ENCODE data around the gene SOCS7.
A peak's percentile ranks its signal among the peaks of the same experiment; 100 is the strongest.
"Not testable (repeated sequence)": the region's sequence is repeated elsewhere in the genome, so short reads cannot be mapped to it uniquely, and the experiment has no call there.

Gene SOCS7

DNA sequence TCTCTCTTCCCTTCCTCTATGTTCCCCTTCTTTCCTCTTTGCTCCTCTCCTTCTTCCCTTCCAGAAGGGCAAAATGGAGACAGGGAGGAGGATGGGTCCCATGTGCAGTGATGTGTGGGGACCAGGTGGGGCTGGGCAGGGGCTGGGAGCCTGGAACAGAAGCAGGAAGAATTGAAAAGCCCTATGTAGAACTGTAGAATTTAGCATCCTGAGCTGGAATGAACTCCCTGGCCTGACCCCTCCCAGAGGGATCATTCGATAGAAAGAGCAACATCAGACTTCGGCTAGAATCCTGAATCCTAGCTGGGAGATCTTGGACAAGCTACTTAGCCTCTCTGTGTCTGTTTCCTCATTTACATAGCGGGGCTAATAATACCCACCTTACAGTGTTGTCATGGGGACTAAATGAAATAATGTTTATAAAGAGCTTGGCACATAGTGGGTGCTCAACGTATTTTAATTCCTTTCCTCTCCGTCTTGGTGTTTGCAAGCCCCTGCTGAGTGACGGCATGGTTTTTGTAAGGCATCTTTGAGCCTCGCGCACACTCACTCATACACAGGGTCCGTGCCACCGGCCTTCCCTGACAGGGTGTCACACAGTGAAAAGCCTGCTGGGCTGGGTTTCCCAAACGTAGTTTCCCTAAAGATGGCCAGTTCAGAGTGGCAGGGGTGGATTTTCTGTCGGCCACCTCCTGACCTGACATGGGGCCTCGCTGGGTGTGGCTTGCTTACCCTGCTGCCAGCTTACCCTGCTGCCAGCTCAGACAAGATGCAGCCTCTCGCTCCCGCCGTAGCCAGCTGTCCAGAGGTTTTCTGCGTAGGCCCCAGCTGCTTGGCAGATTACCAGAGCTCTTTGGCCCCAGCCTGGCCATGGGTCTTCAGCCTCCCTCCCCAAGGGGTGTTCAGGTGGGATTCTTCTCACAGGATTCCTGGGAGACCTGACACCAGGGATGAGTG lies 70.5 kb downstream of the SOCS7 start:
- DNase-seq: no peak
- ATAC-seq: no peak

DNA sequence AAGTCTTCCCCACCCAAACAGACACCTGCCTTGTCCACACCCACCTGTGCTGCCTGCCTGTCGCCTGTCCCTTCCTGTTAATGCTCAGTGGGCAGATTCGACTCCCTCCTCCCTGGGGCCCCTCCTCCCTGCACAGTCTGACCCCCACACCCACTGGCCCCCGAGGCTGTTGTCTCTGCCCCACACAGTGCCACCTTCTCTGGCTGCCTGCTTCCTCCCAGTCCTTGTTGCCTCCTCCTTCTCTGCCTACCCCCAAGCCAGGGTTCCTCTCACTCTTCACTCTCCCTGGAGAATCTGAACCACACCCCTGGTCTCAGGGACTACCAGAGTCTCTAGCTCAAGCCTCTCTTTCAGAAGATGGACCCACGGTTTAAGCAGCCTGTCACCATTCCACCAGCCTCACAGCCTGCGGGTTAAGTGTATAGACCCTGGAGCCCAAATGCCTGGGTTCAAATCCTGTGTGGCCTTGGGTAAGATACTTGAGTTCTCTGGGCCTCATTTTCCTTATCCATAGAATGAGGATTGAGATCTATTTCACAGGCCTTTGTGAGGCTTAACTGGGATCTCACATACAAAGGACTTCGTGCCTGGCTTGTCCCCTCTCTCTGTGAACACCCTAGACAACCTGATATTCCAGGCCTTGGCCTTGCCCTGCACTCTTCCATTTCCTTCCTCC lies 72.8 kb downstream of the SOCS7 start:
- ATAC-seq: no peak
- no peak for DNase-seq

DNA sequence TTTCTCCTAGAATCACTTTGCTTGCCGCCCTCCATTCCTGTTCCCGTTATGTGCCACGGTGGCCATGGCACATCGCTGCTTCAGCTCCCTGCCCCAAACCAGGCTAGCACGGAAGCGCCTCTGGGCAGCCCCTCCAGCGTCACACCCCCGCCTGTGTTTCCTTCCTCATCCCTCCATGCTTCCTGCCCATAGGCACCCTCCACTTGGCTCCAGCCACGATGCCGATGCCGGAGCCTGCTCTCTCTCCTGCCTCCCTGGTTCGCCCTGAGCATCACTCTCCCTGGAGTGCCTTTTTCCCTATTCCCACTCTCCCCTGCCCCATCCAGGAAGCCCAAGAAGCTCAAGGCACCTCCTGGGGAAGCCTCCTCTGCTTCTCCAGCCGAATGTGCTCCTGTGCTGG lies 73.4 kb downstream of the SOCS7 start:
- ATAC-seq (no peak), DNase-seq (no peak)

DNA sequence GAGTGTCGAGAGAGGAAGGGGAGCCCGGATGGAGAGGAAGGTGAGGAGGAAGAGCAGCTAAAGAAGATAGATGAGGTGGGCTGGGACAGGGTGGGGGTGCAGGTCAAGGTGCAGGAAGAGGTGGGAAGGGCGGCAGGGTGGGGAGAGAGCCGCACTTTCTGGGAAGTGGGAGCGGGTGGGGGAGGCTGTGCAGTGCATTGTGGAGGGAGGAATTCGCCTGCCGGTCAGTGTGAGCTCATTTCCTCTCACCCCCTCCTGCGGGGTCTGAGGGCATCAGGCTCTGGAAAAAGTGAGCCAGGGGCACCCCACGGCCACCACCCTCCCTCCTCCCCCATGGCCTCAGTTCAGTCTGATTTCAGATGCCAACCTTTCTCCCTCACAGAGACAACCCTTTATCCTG lies 74.1 kb downstream of the SOCS7 start:
- ATAC-seq: no peak
- DNase-seq: no peak

DNA sequence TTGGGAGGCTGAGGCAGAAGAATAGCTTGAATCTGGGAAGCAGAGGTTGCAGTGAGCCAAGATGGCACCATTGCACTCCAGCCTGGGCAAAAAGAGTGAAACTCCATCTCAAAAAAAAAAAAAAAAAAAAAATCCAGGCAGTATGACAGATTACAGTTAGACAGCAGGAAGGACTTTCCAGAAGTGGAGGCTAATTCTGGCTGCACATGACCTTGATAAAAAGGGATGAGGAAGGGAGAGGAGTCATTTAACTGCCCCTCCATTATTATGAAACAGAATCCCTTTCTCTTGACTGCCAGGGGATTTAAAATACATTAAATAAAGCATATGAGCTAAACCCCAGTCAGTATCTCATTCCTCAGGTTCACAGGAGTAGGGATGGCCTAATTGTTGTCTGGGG lies 74.8 kb downstream of the SOCS7 start:
- DNase-seq: no peak
- ATAC-seq: no peak

DNA sequence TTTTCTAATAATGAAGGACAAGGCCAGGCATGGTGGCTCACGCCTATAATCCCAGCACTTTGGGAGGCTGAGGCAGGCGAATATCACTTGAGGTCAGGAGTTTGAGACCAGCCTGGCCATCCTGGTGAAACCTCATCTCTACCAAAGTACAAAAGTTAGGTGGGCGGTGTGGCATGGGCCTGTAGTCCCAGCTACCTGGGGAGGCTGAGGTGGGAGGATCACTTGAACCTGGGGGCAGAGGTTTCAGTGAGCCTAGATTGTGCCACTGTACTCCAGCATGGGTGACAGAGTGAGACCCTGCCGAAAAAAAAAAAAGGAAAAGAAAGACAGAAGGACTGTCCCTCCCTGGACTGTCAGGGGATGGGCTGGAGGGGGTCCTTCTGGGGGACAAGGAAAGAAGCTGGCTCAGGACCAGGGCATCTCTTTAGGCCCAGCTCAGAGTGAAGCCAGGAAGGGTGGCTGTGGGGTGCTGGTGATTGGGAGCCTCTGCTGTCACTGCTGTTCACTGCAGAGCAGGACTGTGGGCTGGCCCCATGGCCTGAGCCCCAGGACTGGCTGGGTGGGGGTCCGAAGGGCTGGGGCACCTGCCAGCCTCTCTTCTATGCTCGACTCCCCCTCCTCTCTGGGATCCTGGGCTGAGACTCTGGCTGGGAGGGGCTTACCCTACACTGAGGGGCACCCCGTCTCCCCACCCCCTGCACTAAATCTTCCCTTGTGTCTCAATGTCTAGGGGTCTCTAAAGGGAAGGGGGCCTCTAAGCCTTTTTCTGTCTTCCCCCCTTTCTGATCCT lies 75.7 kb downstream of the SOCS7 start:
- ATAC-seq: no peak
- no peak for DNase-seq

DNA sequence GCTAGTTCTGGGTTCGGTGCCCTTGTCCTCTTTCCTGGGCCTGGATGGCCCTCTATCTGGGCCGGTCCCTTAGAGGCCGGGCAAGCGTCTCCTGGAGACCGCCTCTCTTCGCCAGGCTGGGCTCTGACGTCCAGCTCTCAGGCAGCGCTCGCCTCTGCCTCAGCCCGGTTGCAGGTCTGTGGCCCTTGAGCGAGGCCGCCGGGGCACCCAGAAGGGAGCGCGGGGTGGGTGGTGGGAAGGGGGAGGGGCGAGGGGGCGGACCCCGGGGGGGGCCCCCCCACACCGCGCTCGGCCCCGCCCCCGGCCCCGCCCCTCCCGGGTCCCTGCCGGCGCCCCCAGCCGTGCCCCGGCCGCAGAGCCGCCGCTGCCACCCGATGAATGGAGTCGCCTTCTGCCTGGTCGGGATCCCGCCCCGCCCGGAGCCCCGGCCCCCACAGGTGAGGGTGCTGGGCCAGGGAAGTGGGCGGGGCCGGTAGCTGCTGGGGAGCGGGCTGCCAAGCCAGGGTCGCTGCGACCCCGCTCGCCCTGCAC lies 76.5 kb downstream of the SOCS7 start, which contains the start of gene ARHGAP23:
Gene ARHGAP23 (plus strand): TSS at position 353 of the 531 bp plus-strand sequence. CDS start 22 bp downstream, at position 375.
- ATAC-seq (peak; percentile 48), DNase-seq (peak; percentile 46)

DNA sequence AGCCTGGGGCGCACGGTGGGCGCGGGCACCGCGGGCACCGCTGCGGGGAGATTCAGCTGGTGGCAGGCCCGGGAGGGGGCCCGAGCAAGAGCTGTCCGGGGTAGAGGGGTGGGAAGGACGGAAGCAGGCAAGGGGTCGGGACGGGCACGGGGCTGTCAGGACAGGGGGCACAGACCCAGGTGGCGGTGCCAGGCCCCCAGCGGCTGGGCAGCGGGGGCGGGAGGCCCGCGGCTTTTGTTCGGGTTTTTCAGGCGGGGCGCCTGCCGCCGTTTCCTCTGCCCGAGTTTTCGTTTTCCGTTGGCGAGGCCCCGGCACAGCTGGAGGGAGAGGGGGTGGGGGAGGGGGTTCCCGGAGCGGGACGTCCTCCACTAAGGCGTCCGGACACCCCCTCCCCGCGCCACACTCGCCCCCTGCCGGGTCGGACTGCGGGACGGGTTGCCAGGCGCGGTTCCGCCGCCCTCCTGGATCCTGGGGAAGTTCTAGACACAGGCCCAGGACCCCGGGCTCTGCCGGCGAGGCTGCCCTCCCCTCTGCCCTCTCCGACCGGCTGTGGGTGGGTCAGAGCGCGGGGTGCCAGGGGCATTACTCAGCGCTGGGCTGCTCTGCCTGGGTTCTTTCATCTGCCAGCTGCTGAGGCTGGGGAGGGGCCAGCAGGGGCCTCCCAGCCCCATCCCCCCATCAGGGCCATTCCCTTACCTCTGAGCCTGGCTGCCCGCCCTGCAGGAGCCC lies 77.2 kb downstream of the SOCS7 start:
- ATAC-seq (peak; percentile 24), DNase-seq (peak; percentile 42)

DNA sequence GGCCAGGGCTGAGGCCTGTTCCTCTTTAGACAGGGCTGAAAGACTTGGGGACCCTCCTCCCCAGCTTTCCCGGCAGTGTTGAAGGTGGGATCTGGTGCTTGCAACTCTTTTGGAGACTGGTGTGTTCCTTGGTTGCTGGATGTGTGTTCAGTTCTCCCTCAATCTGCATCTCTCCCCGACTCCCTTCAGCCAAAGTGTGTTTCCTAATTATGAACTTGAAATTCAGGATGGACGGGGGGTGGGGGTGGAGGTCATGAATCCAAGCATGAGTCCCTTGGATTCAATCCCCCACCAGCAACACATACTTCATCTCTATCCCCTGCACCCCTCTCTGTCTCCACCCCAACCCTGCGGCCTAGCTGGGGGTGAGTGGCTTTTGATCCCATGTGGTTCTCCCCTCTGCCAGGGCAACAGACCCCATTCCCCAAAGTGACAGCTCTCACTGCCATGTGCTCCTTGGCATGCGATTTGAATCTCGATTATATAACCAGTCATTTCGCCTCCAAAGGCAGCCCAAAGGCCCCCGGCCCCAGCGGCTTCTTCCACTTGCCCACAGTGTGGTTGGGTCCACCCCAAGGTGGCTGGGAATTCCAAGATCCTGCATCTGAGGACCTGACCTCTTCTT lies 77.9 kb downstream of the SOCS7 start:
- no peak for DNase-seq
- ATAC-seq: no peak

DNA sequence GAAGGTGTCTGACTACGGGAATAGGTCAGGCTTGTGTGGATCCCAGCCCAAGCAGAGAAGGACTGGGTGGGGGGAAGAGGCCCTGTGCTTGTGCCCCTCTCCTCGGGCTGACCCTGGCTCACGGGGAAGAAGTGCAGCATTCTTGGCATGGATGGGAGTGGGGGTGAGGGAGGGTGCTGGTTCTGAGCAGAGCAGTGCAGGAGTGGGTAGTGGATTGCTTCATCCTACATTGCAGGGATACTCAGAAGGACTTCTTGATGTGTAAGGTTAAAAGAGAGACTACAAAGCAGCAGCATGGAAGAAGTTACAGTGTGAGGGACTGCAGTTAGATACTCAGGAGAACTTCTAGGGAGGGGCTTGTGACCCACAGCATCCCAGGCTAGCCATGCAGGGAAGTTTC lies 78.7 kb downstream of the SOCS7 start:
- ATAC-seq (no peak), DNase-seq (no peak)

DNA sequence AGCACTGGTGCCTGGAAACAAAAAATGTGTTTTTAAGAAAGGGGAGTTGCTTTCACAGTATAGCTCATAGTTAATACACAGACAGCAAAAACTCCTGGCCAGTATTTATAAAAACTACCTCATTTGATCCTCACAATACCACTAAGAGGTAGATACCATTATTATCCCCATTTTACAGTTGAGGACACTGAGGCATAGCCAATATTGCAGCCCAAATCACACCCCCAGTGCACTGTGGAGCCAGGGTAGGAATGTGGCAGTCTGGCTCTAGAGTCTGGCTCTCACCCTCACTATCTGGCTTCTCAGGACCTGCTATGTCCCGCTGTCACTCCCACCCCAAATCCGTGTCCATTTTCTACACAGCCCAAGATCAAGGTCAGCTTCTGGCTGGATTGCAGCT lies 79.2 kb downstream of the SOCS7 start:
- ATAC-seq: no peak
- no peak for DNase-seq

DNA sequence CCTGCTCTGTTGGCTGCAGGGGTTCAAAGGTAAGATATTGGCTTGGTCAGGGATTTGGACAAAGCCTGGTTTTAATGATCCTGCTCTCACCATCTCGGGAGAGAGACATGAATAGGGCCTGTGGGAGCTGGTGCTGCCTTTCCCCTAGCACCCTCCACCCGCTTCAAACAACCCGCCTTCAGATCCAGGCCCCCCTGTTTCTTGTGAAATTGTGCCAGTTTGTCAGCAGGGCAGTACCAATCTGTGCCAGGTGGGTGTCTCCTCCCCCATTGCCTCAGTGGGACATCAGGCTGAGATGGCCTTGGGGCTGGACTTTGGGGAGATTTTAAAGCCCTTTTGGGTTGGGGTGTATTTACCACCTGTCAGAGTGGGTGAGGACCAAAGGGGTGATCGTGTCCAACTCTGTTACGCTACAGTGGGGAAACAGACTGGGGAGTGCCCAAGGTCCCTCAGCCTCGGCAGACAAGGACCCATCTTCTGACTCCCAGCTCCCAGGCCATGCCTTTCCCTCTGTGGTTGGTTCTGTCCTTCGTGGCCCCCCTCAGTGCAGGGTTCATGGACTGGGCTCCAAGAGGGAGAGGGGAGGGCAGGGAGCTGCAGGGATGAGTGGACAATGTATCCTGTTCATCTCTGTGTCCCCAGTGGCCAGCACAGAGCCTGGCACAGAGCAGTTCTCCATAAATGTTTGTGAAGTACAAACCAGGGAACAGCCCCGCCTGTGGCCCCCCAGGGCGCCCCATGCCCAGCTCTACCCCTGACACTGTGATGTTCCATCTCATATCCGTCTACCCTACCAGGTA lies 79.9 kb downstream of the SOCS7 start:
- no peak for ATAC-seq

DNA sequence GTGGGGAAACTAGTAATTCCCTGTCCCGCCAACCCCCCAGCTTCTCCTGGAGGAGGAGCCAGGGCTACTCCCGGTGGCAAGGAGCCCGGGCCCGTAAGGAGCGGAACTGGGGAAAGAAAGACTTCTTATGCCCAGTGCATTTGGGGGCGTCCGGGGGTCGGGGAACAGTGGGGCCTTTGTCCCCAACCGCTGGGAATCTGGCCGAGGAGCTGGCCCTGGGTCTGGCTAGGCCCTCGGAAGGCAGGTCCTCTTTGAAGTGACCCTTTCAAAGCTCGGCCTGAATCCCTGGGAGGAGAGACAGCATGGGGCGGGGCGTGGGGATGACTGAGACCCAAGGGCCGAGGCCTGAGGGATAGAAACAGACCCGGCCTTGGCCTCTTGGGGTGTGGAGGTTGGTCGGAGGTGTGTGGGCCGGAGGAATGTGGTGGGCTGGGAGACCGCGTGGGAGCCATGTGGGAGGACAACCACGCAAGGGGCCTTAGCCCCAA lies 82.6 kb downstream of the SOCS7 start:
- ATAC-seq (no peak), DNase-seq (no peak)

More for the DNA sequence above, 79.9 kb downstream of the SOCS7 start:
- DNase-seq: no peak

DNA sequence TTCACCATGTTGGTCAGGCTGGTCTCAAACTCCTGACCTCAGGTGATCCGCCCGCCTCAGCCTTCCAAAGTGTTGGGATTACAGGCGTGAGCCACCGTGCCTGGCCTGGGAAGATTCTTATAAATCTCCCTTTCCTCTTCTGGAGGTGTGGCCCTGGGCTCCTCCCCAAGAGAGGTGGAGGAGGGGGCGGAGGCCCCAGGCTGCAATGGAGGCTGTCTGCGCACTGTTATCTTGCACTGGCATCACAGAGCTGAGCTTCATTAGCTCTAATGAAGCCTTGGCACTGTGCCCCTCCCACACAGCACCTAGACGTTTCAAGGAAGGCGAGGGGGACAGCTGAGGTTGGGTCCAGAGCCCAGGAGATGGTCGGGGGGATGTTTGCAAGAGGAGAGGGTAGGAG lies 84.2 kb downstream of the SOCS7 start:
- DNase-seq: no peak
- ATAC-seq: no peak

DNA sequence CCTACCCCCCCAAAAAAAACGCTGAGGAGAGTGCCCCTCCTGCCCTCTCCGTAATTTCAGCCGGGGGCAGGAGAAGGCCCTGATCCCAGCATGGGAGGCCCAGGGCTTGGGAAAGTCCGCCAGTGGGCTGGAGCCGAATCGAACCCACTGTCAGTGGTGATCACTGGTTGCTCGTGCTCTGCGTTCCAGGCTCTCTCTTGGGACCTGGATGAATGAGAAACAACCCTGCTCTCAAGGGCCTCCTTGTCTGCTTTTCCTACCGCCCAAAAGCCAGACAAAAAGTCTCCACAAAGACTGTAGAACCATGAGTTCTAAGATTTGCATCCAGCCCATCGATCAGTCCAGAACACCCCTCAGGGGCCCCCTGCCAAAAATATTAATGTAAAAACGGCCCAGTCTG lies 84.7 kb downstream of the SOCS7 start:
- ATAC-seq (no peak), DNase-seq (no peak)

DNA sequence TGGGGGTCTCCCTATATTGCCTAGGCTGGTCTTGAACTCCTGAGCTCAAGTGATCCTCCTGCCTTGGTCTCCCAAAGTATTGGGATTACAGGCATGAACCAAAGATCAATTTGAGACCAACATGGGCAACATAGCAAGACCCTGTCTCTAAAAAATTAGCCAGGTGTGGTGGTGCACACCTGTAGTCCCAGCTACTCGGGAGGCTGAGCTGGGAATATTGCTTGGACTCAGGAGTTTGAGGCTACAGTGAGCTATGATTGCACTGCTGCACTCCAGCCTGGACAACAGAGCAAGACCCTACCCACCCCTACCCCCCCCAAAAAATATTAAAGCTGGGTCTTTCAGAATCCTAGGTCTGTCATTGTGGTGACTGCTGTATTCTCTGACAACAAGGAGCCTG lies 85.7 kb downstream of the SOCS7 start:
- not testable (repeated sequence) for ATAC-seq, DNase-seq

DNA sequence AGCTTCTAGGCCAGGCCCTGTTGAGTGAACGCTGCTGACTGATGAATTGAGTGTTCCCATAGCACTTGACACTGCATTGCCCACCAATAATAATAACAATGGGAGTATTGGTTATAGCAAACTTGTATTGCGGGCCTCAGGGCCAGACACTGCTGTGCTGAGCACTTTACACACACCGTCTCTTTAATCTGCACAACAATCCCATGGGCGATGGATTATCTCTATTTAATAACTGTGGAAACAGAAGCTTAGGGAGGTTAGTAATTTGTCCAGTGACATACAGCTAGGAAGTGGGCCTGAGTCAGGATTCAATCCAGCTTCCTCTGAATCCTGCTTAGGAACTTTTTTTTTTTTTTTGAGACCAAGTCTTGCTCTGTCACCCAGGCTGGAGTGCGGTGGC lies 87.8 kb downstream of the SOCS7 start:
- DNase-seq: no peak
- no peak for ATAC-seq

DNA sequence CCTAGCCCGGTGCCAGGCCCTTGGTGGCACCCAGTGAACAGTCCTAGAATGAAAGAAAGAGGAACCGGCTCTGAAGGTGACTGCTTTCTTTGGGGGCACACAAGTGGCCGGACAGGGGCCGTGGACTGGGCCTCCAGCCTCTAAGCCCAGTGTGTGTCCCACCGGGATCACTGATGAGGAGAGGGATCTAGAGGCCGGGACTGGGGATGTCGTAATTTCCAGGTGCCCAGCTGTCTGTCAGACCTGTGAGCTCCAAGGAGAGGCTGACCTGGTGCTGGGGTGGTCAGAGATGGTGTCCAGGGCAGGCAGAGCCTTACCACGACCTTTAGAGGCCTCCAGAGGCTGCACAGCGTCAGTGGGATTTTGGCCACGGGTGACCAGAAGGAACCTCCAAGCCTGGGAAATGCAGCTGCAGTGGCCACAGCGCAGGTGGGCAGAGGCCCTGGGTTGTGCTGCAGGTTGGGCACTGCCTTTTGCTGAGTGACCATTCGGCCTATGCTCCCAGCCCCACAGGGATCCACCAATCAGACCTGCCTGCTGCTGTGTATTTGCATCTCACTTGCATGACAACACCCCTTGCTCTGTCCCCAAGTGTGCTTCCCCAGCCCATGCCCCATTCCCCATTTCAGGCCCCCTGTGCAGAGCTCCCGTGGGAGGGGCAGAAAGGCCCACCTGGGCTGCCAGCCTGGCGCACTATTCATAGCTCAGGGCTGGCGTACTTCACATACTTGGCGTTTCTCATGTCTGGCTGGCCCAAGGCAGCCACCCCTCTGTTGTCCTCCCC lies 89.2 kb downstream of the SOCS7 start:
- DNase-seq (no peak), ATAC-seq (no peak)

DNA sequence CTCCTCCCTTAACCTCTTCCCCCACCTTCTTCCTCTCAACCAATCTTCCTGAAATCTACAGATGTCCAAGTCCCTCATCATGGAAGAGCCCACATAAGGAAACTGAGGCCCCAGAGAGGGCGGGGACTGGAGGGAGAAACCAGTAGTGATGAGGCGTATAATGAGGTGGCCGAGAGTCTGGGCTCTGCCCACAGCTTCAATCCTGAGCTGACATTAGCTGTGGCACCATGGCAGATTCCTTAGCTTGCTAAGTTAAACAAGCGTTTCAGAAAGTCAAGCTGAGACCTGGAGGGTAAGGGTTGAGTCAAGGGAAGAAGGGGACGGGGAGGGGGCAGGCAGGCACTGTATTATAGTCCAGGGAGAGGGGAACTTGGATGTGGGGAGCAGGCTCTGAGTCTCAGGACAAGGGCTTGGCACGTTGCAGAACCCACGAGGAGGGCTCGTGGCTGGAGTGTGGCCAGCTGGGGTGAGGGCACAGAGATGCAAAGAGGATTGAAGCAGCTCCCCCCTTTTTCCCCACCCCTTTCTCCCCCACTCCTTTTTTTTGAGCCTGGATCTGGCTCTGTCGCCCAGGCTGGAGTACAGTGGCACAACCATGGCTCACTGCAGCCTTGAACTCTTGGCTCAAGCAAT lies 89.9 kb downstream of the SOCS7 start:
- DNase-seq (no peak), ATAC-seq (no peak)
